ENCODE data around the gene MAGEA2.
"Not testable (repeated sequence)": the region's sequence is repeated elsewhere in the genome, so short reads cannot be mapped to it uniquely, and the experiment has no call there.

Gene MAGEA2

GRCh38 chrX:152735101-152735500 is 18.5 kb downstream of the MAGEA2 start:
- TF ChIP-seq CTCF (IDR thresholded peaks at IDR 0.05) = no peak

GRCh38 chrX:152733261-152733975 is 20.2 kb downstream of the MAGEA2 start, which contains the start of the genes CSAG1 and MAGEA12:
CSAG1 (minus strand) TSS chrX:152733721; CDS start chrX:152732460, 1,261 bp downstream.
MAGEA12 (plus strand) TSS chrX:152733757; CDS start chrX:152736162, 2,405 bp downstream.
- TF ChIP-seq CTCF (IDR thresholded peaks at IDR 0.05) = no peak

- TF ChIP-seq CTCF (IDR thresholded peaks at IDR 0.05) = no peak
Observed at GRCh38 chrX:152725409-152725808, 28.2 kb downstream of the MAGEA2 start.

- TF ChIP-seq CTCF (IDR thresholded peaks at IDR 0.05) = not testable (repeated sequence)
Observed at GRCh38 chrX:152713815-152714787, 39.5 kb downstream of the MAGEA2 start, which contains the start of gene MAGEA2B. MAGEA2B (plus strand) TSS chrX:152714628; CDS start chrX:152717107, 2,479 bp downstream.

GRCh38 chrX:152709173-152709572 is 44.5 kb downstream of the MAGEA2 start, which contains the start of gene CSAG2:
CSAG2 (minus strand) TSS chrX:152709273; CDS start chrX:152709112, 161 bp downstream.
- not testable (repeated sequence) for TF ChIP-seq CTCF (IDR thresholded peaks at IDR 0.05)

Data from LNCAP (cell line).